H9 (cell line): ENCODE results near the gene CFAP73. TPM values are rescaled to one million over a fixed set of nuclear protein-coding genes. Genes with fewer than 3 reads are reported as not detected.

Source experiments
- DNase-seq: peaks from one replicate; pipeline ENCODE4 v3.0.0-alpha.2; 2017
- H2AFZ ChIP-seq: one replicate; pipeline ENCODE4 v1.6.1; 2013; ENCODE audit warnings: mild to moderate bottlenecking, low read length, control low read depth, moderate library complexity
- H2AK5ac ChIP-seq: 2 replicates; pipeline ENCODE4 v1.6.1; 2013; ENCODE audit warnings: low read length, control low read depth, mixed read lengths; ENCODE audit not compliant: insufficient read length
- H2BK120ac ChIP-seq: one replicate; pipeline ENCODE4 v1.6.1; 2013; ENCODE audit warnings: low read depth, mild to moderate bottlenecking, low read length, control low read depth, inconsistent platforms; ENCODE audit not compliant: poor library complexity, severe bottlenecking
- H2BK12ac ChIP-seq: 2 replicates; pipeline ENCODE4 v1.6.1; 2013; ENCODE audit warnings: low read length, control low read depth, mixed read lengths, low read depth; ENCODE audit not compliant: insufficient read length
- H2BK15ac ChIP-seq: 2 replicates; pipeline ENCODE4 v1.6.1; 2013; ENCODE audit warnings: low read depth, low read length, control low read depth
- H2BK20ac ChIP-seq: one replicate; pipeline ENCODE4 v1.6.1; 2013; ENCODE audit warnings: low read depth, mild to moderate bottlenecking, low read length, control low read depth, inconsistent platforms; ENCODE audit not compliant: poor library complexity, severe bottlenecking
- H2BK5ac ChIP-seq: 2 replicates; pipeline ENCODE4 v1.6.1; 2013; ENCODE audit warnings: low read length, control low read depth, mixed read lengths; ENCODE audit not compliant: insufficient read length
- H3K14ac ChIP-seq: 2 replicates; pipeline ENCODE4 v1.6.1; 2013; ENCODE audit warnings: low read length, control low read depth; ENCODE audit not compliant: insufficient read depth
- H3K18ac ChIP-seq: 2 replicates; pipeline ENCODE4 v1.6.1; 2013; ENCODE audit warnings: low read depth, mild to moderate bottlenecking, mixed read lengths, low read length, control low read depth; ENCODE audit not compliant: insufficient read length
- H3K23ac ChIP-seq: 2 replicates; pipeline ENCODE4 v1.6.1; 2013; ENCODE audit warnings: low read length, control low read depth, mixed read lengths, low read depth; ENCODE audit not compliant: insufficient read length
- H3K23me2 ChIP-seq: 2 replicates; pipeline ENCODE4 v1.6.1; 2013; ENCODE audit warnings: low read depth, mild to moderate bottlenecking, mixed read lengths, low read length, control low read depth; ENCODE audit not compliant: insufficient read length, poor library complexity, severe bottlenecking
- H3K27ac ChIP-seq: 2 replicates; pipeline ENCODE4 v1.5.1; 2013; ENCODE audit warnings: low read length, control low read depth, mixed read lengths, low read depth; ENCODE audit not compliant: insufficient read length
- H3K27me3 ChIP-seq: 2 replicates; pipeline ENCODE4 v1.6.1; 2013; ENCODE audit warnings: low read length, control low read depth, inconsistent platforms; ENCODE audit not compliant: insufficient read depth
- H3K4ac ChIP-seq: 2 replicates; pipeline ENCODE4 v1.6.1; 2013; ENCODE audit warnings: low read depth, mild to moderate bottlenecking, control low read depth, inconsistent platforms, low read length, moderate library complexity
- H3K4me1 ChIP-seq: 2 replicates; pipeline ENCODE4 v1.6.1; 2013; ENCODE audit warnings: low read length, control low read depth, inconsistent platforms; ENCODE audit not compliant: insufficient read depth
- H3K4me2 ChIP-seq: 2 replicates; pipeline ENCODE4 v1.6.1; 2013; ENCODE audit warnings: low read length, control low read depth, mixed read lengths; ENCODE audit not compliant: insufficient read length, insufficient read depth
- H3K56ac ChIP-seq: 2 replicates; pipeline ENCODE4 v1.6.1; 2013; ENCODE audit warnings: low read depth, mild to moderate bottlenecking, mixed read lengths, low read length, control low read depth; ENCODE audit not compliant: insufficient read length
- H3K79me1 ChIP-seq: 2 replicates; pipeline ENCODE4 v1.6.1; 2013; ENCODE audit warnings: low read depth, mild to moderate bottlenecking, moderate library complexity, low read length, control low read depth, inconsistent platforms; ENCODE audit not compliant: insufficient read depth, poor library complexity, severe bottlenecking
- H3K79me2 ChIP-seq: 2 replicates; pipeline ENCODE4 v1.6.1; 2013; ENCODE audit warnings: low read length, control low read depth, inconsistent platforms; ENCODE audit not compliant: insufficient read depth
- H3K9ac ChIP-seq: 2 replicates; pipeline ENCODE4 v1.6.1; 2013; ENCODE audit warnings: low read length, control low read depth, mixed read lengths; ENCODE audit not compliant: insufficient read length; ENCODE audit errors: extremely low read depth
- H3K9me3 ChIP-seq: one replicate; pipeline ENCODE4 v1.6.1; 2013; ENCODE audit warnings: low read depth, low read length, inconsistent platforms; ENCODE audit not compliant: control insufficient read depth
- H3T11ph ChIP-seq: one replicate; pipeline ENCODE4 v1.6.1; 2013; ENCODE audit warnings: mild to moderate bottlenecking, low read length, control low read depth, inconsistent platforms
- H4K20me1 ChIP-seq: one replicate; pipeline ENCODE4 v1.6.1; 2013; ENCODE audit not compliant: control insufficient read depth, insufficient read length, insufficient read depth
- H4K5ac ChIP-seq: 2 replicates; pipeline ENCODE4 v1.6.1; 2013; ENCODE audit warnings: low read depth, mild to moderate bottlenecking, mixed read lengths, low read length, control low read depth; ENCODE audit not compliant: insufficient read length
- H4K8ac ChIP-seq: replicated peaks from 2 replicates; pipeline ENCODE4 v1.6.1; 2013; ENCODE audit warnings: low read length, control low read depth, mixed read lengths, low read depth; ENCODE audit not compliant: insufficient read length
- H4K91ac ChIP-seq: 2 replicates; pipeline ENCODE4 v1.6.1; 2013; ENCODE audit warnings: low read depth, mild to moderate bottlenecking, moderate library complexity, mixed read lengths, low read length, control low read depth; ENCODE audit not compliant: insufficient read length
- H3K27ac Mint-ChIP-seq, 3 experiments: 2 replicates in 2 of 3; 3 replicates in 1 of 3; pipeline ENCODE4 v1.8.0; 2020 to 2021; ENCODE audit warnings: mixed read lengths in 3 of 3, mild to moderate bottlenecking in 1 of 3, moderate library complexity in 1 of 3
- H3K27me3 Mint-ChIP-seq: 2 replicates; pipeline ENCODE4 v1.8.0; 2021; ENCODE audit warnings: low read depth, mild to moderate bottlenecking, moderate library complexity, mixed read lengths
- H3K36me3 Mint-ChIP-seq, 3 experiments: 2 replicates in 2 of 3; 3 replicates in 1 of 3; pipeline ENCODE4 v1.8.0; 2020 to 2021; ENCODE audit warnings: low read depth in 3 of 3, mixed read lengths in 3 of 3; ENCODE audit not compliant: insufficient read depth in 1 of 3
- H3K4me1 Mint-ChIP-seq, 2 experiments: 2 replicates each; pipeline ENCODE4 v1.8.0; 2020; ENCODE audit warnings: mixed read lengths in 2 of 2
- H3K4me3 Mint-ChIP-seq, 2 experiments: 2 replicates in 1 of 2; 3 replicates in 1 of 2; pipeline ENCODE4 v1.8.0; 2020 to 2021; ENCODE audit warnings: mild to moderate bottlenecking in 2 of 2, mixed read lengths in 2 of 2, moderate library complexity in 1 of 2
- H3K9me3 Mint-ChIP-seq, 2 experiments: 2 replicates in 1 of 2; 3 replicates in 1 of 2; pipeline ENCODE4 v1.8.0; 2020; ENCODE audit warnings: mild to moderate bottlenecking in 2 of 2, mixed read lengths in 2 of 2, moderate library complexity in 1 of 2
- CTCF ChIP-seq: fragments of 200-600 bp; sonication (generic); conservative IDR thresholded peaks from 3 replicates; pipeline ENCODE4 v1.8.0; 2021; ENCODE audit warnings: antibody characterized with exemption, mild to moderate bottlenecking
- WGBS: extraction: QIAGEN DNeasy Blood & Tissue Kit; methylation state at CpG from one replicate; pipeline ENCODE4 v1.1.7; 2013; ENCODE audit warnings: missing lambda C conversion rate, low lambda C conversion rate, mixed read lengths; ENCODE audit not compliant: insufficient read length; ENCODE audit errors: extremely low coverage; 5-methylcytosine and 5-hydroxymethylcytosine counted together
- total RNA-seq: library from RNA; stranded (reverse); gene quantifications from 2 replicates; pipeline ENCODE4 v1.2.1, GENCODE V29; 2021

CFAP73 gene
- total RNA-seq, 1 experiment from 2014 or later = not detected

- Histone ChIP-seq H3K18ac (no peak overlapping the region), H3K27me3 (no peaks in the 10 kb centered on the region), H3K79me1 (no peaks in the 10 kb centered on the region), H4K20me1 (no peaks in the 10 kb centered on the region), H4K91ac (no peak overlapping the region), H3K56ac (no peak overlapping the region), H2BK15ac (no peak overlapping the region), H3K79me2 (no peaks in the 10 kb centered on the region), H3K23ac (no peak overlapping the region), H3K4ac (no peak overlapping the region), H3K14ac (no peak overlapping the region), H4K5ac (no peak overlapping the region), H4K8ac (no peak overlapping the region), H2BK12ac (no peak overlapping the region), H3K27ac (no peak overlapping the region), H3K4me2 (no peak overlapping the region), H2AK5ac (no peak overlapping the region), H3K23me2 (no peaks in the 10 kb centered on the region), H3K9ac (no peak overlapping the region), H3T11ph (no peak overlapping the region), H2BK20ac (no peak overlapping the region), H2BK120ac (no peak overlapping the region), H3K4me1 (no peaks in the 10 kb centered on the region), H2AFZ (no peak overlapping the region), H2BK5ac (no peak overlapping the region), H3K9me3 (no peaks in the 10 kb centered on the region)
- no peak for TF ChIP-seq CTCF
- WGBS = no CpG with 5 or more reads among the region's 3 CpGs
- H3K9me3 Mint-ChIP-seq = peaks cover 4 to 7% of the 10 kb centered on the region in 2 experiments; a peak in 4 of 5 replicates
- peaks cover 2 to 11% of the 10 kb centered on the region in 2 experiments; a peak in 3 of 4 replicates for H3K4me1 Mint-ChIP-seq
- peak overlapping the region in 1 of 3 experiments; percentile 62; a peak in 1 of 7 replicates for H3K27ac Mint-ChIP-seq
- peaks cover 4 to 9% (median 4%) of the 10 kb centered on the region in 3 experiments; a peak in 5 of 7 replicates for H3K36me3 Mint-ChIP-seq
- H3K4me3 Mint-ChIP-seq = peak overlapping the region in 1 of 2 experiments; percentile 18; a peak in 1 of 5 replicates
- peaks cover 3% of the 10 kb centered on the region for H3K27me3 Mint-ChIP-seq
- no peak for DNase-seq
Observed at GRCh38 chr12:113120670-113121370, 28.7 kb upstream of the CFAP73 start.
